HFFc6 (cell line): ENCODE measurements around the gene ADGRB3. TPM values are rescaled to one million over a fixed set of nuclear protein-coding genes. Genes with fewer than 3 reads are reported as not detected.

Source experiments
- DNase-seq: peaks from one replicate; pipeline ENCODE4 v3.0.0-alpha.2; 2018
- H3K27ac Mint-ChIP-seq: 2 replicates; pipeline ENCODE4 v1.8.0; 2020; ENCODE audit warnings: mild to moderate bottlenecking, mixed read lengths
- H3K27me3 Mint-ChIP-seq: 2 replicates; pipeline ENCODE4 v1.8.0; 2021; ENCODE audit warnings: mild to moderate bottlenecking, moderate library complexity, mixed read lengths; ENCODE audit not compliant: insufficient read depth
- H3K36me3 Mint-ChIP-seq: 2 replicates; pipeline ENCODE4 v1.8.0; 2021; ENCODE audit warnings: low read depth, mixed read lengths
- H3K4me1 Mint-ChIP-seq: 2 replicates; pipeline ENCODE4 v1.8.0; 2020; ENCODE audit warnings: low read depth, mixed read lengths
- H3K4me3 Mint-ChIP-seq: 2 replicates; pipeline ENCODE4 v1.8.0; 2020; ENCODE audit warnings: mild to moderate bottlenecking, moderate library complexity, mixed read lengths
- H3K9me3 Mint-ChIP-seq: 2 replicates; pipeline ENCODE4 v1.8.0; 2020; ENCODE audit warnings: mild to moderate bottlenecking, mixed read lengths
- total RNA-seq, 6 experiments: library from RNA; stranded (reverse); fragmentation: NEBNext Ultra II Directional; extraction: Animal tissue kit (Norgen Biotek cat#: 25700); gene quantifications; 2 replicates in 1 of 6; 3 replicates in 5 of 6; pipeline ENCODE4 v1.2.3, GENCODE V29; 2021
- TF ChIP-seq, protein P1 (sequence below): fragments of 200-600 bp; sonication (generic); IDR thresholded peaks from 2 replicates; pipeline ENCODE4 v1.5.0; 2021; ENCODE audit warnings: antibody characterized with exemption, mild to moderate bottlenecking

The ADGRB3 gene
- total RNA-seq, 6 experiments from 2014 or later = 0.05 to 0.07 (median 0.05) TPM; not detected in 3

DNA sequence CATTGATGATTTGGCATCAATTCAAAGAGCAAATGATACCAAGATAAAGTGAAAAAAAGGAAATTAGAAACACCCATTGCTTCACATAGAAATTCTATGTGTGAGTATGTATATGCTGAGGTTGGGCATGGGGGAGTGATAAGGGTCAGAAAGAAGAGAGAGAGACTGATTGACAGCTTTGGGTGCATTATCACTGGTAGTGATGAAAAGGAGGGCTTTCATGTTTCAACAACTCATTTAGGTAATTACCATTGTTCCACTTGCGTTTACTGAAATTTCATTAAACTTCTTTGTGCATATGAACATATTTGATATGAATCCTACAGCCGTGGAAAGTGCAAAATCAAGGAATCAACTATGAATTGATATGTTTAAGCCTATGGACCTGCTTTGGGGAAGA, 84.7 kb downstream of the ADGRB3 start:
- Mint-ChIP-seq H3K27me3 (no peaks in the 10 kb centered on the region), H3K4me3 (no peak overlapping the region)

DNA sequence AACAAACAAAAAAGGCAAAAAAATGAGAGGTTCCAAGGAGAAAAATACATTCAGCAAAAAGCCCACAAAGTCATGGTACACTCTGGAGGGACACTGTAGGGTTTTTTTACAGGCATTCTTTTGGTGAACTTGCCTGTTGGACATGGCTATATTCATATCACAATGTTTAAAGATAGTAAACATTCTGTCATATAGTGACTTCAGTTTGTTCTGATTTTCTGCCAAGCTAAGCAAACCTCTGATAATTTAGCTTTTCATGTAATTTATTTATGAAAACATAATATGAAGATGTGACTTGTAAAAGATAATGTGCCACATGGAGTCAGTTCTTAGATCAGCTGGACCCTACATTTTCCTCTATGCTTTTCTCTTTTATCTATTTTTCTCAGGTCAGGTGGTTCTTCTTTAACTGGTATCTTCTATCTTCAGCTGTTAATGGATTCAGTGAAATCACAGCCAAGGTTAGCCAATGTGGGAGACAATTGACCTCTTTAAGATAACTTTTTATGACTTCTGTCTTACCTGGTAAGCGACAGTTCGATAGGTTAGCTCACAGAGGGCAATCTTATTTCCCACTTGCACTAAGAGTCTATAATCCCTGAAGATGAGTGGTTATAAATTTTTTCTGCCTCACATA, 87.9 kb downstream of the ADGRB3 start:
- Mint-ChIP-seq H3K4me3 (no peak overlapping the region), H3K36me3 (no peaks in the 10 kb centered on the region), H3K27ac (no peak overlapping the region), H3K9me3 (peaks cover 31% of the 10 kb centered on the region), H3K4me1 (no peaks in the 10 kb centered on the region), H3K27me3 (no peaks in the 10 kb centered on the region)
- TF ChIP-seq, protein P1, sequence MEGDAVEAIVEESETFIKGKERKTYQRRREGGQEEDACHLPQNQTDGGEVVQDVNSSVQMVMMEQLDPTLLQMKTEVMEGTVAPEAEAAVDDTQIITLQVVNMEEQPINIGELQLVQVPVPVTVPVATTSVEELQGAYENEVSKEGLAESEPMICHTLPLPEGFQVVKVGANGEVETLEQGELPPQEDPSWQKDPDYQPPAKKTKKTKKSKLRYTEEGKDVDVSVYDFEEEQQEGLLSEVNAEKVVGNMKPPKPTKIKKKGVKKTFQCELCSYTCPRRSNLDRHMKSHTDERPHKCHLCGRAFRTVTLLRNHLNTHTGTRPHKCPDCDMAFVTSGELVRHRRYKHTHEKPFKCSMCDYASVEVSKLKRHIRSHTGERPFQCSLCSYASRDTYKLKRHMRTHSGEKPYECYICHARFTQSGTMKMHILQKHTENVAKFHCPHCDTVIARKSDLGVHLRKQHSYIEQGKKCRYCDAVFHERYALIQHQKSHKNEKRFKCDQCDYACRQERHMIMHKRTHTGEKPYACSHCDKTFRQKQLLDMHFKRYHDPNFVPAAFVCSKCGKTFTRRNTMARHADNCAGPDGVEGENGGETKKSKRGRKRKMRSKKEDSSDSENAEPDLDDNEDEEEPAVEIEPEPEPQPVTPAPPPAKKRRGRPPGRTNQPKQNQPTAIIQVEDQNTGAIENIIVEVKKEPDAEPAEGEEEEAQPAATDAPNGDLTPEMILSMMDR = no peak
- no peak for DNase-seq

More for the DNA sequence above, 84.7 kb downstream of the ADGRB3 start:
- Mint-ChIP-seq H3K27ac (no peak overlapping the region), H3K4me1 (no peaks in the 10 kb centered on the region), H3K9me3 (peaks cover 19% of the 10 kb centered on the region), H3K36me3 (no peaks in the 10 kb centered on the region)
- no peak for DNase-seq
- TF ChIP-seq, protein P1 = no peak

DNA sequence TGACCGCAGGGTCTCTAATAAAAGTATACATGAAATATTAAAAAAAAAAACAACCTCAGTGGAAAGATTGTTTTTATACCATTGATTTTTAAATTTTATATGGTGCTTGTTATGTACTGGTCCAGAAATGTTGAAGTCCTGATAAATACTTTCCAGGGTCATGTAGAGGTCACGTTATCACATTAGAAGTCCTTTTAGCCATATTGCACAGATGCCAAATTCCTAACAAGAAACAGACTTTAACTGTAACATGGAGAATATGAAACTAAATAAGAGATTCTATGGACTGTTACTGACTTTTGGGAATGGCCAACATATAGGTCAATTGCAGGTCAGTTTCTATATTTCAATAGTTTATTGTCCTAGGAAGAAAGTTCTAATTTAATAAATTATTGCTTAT, 89.0 kb downstream of the ADGRB3 start:
- Mint-ChIP-seq H3K27me3 (no peaks in the 10 kb centered on the region), H3K4me3 (no peak overlapping the region), H3K36me3 (no peaks in the 10 kb centered on the region), H3K9me3 (peaks cover 31% of the 10 kb centered on the region), H3K27ac (no peak overlapping the region), H3K4me1 (no peaks in the 10 kb centered on the region)
- TF ChIP-seq, protein P1 = no peak
- DNase-seq = no peak

DNA sequence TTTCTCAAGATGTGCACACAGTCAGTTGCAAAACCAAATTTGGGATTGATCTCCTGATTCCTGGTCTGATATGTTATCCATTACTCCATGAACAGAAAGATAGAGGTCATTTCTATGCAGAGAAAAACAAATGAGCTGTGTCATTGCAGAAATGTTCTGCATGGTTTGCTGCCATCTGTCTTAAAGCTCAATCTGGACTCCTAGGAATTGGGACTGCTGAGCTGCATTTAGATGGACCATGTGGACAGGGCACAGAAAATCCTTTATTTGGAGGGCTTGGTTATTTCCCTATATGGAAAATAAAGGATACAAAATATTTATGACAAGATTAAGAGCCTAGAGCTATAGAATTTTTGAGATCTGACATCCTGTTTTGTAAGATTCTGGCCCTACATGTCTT, 91.3 kb downstream of the ADGRB3 start:
- no peak overlapping the region for H3K4me3 Mint-ChIP-seq
- TF ChIP-seq, protein P1 = no peak
- DNase-seq = no peak
- H3K27me3 Mint-ChIP-seq = no peaks in the 10 kb centered on the region
- no peaks in the 10 kb centered on the region for H3K36me3 Mint-ChIP-seq
- no peak overlapping the region for H3K27ac Mint-ChIP-seq
- H3K4me1 Mint-ChIP-seq = no peaks in the 10 kb centered on the region
- H3K9me3 Mint-ChIP-seq = peaks cover 28% of the 10 kb centered on the region

DNA sequence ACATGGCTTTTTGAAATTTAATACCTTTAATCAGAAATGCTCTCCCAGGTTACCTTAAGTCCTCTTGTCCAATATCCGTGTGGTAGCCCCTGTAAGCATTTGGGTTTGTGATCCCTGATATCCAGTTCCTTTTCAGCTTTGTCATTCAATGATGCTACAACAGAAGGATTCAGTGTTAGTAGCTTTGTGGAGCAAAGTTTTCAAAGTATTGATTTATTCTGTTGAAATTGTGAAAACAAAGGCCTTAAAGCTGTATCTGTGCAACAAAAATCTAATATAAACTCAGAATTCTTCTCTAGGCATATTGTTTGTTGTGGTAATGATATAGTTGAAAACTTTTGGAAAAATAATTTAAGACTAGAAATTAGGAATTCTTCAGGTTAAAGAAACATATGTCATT, 91.9 kb downstream of the ADGRB3 start:
- Mint-ChIP-seq H3K27ac (no peak overlapping the region), H3K9me3 (peaks cover 27% of the 10 kb centered on the region), H3K36me3 (no peaks in the 10 kb centered on the region), H3K4me1 (no peaks in the 10 kb centered on the region), H3K4me3 (no peak overlapping the region), H3K27me3 (no peaks in the 10 kb centered on the region)
- TF ChIP-seq, protein P1 = no peak
- DNase-seq = no peak

DNA sequence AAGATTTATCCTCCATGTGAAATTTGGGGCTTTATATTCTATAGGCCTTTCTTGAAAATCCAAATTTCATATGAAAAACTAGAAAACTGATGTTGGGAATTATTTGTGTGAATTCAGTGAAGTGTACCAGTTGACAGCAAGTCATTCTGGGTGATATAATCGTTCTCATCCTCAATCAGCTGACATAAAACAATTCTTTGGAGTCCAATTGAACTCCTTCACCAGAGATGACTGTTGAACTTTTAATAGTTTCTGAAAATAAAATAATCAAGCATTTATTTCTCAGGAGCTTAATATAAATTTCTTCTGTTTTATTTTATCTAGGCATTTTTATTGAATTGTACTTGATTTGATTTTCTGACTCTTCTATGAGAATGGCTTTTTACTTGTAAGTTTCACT, 92.6 kb downstream of the ADGRB3 start:
- DNase-seq = no peak
- Mint-ChIP-seq H3K27me3 (no peaks in the 10 kb centered on the region), H3K4me3 (no peak overlapping the region), H3K9me3 (peaks cover 27% of the 10 kb centered on the region), H3K4me1 (no peaks in the 10 kb centered on the region), H3K27ac (no peak overlapping the region), H3K36me3 (no peaks in the 10 kb centered on the region)
- TF ChIP-seq, protein P1 = no peak
